A549 (cell line): ENCODE data around the gene MRTFB. TPM values are rescaled to one million over a fixed set of nuclear protein-coding genes. Genes with fewer than 3 reads are reported as not detected.

Source experiments
- ATAC-seq, 2 experiments: fragments of 200-7000 bp in 1 of 2; fragments of >200 bp in 1 of 2; cut with Nextera tagmentation in 1 of 2; cut with Tn5 transposase in 1 of 2; 3 replicates each; pipeline versions ENCODE4 v1.8.0 to v1.9.1; 2018 to 2020; ENCODE audit warnings: mild to moderate bottlenecking in 1 of 2, moderate library complexity in 1 of 2
- CTCF ChIA-PET: fragments of 300-600 bp; sonication (Branson Sonifier 250); formaldehyde crosslinking; extraction: SDS; loops from one replicate; lab custom pipeline; 2021; ENCODE audit warnings: antibody characterized with exemption, inconsistent platforms; lab: Yijun Ruan, JAX
- POLR2A ChIA-PET: fragments of 350-600 bp; formaldehyde crosslinking; extraction: SDS; loops from one replicate; lab custom pipeline; 2021; ENCODE audit warnings: antibody characterized with exemption, inconsistent platforms; lab: Yijun Ruan, JAX
- DNase-seq, 2 experiments: peaks; one replicate each; pipeline versions ENCODE4 v3.0.0 to v3.0.0-alpha.2; 2011 to 2016; ENCODE audit warnings: low read depth in 1 of 2, low spot score in 1 of 2
- FAIRE-seq: peaks from 2 replicates; lab custom pipeline; 2011; peaks lifted over from hg19 to GRCh38; lab: Jason Lieb, UNC
- H3K27ac ChIP-seq, 2 experiments: fragments of >200 bp; sonication (Bioruptor Twin); formaldehyde crosslinking; 3 replicates each; pipeline ENCODE4 v1.5.1; 2016 to 2017
- H3K4me1 ChIP-seq: fragments of >200 bp; sonication (Bioruptor Twin); formaldehyde crosslinking; 3 replicates; pipeline ENCODE4 v1.6.1; 2016
- H3K4me2 ChIP-seq: fragments of >200 bp; sonication (Bioruptor Twin); formaldehyde crosslinking; 3 replicates; pipeline ENCODE4 v1.6.1; 2016
- H3K4me3 ChIP-seq: fragments of >200 bp; sonication (Bioruptor Twin); formaldehyde crosslinking; 3 replicates; pipeline ENCODE4 v1.5.1; 2016
- H3K9me3 ChIP-seq: fragments of >200 bp; sonication (Bioruptor Twin); formaldehyde crosslinking; 3 replicates; pipeline ENCODE4 v1.6.1; 2016
- BCL3 ChIP-seq: fragments of >200 bp; sonication (Bioruptor Twin); formaldehyde crosslinking; IDR thresholded peaks from 3 replicates; pipeline ENCODE4 v1.6.1; 2016
- CBX2 ChIP-seq: fragments of 200-600 bp; sonication (generic); IDR thresholded peaks from 2 replicates; pipeline ENCODE4 v1.6.1; 2016; ENCODE audit warnings: low read depth, mild to moderate bottlenecking, borderline replicate concordance
- CBX8 ChIP-seq: fragments of 200-600 bp; sonication (generic); IDR thresholded peaks from 2 replicates; pipeline ENCODE4 v1.6.1; 2016
- CEBPB ChIP-seq, 2 experiments: fragments of >200 bp in 1 of 2; sonication (Bioruptor Twin) in 1 of 2; formaldehyde crosslinking in 1 of 2; IDR thresholded peaks; 2 replicates each; pipeline ENCODE4 v1.6.1; 2012 to 2016
- CHD4 ChIP-seq: fragments of 200-600 bp; sonication (generic); IDR thresholded peaks from 2 replicates; pipeline ENCODE4 v1.6.1; 2016; ENCODE audit warnings: antibody characterized with exemption, mild to moderate bottlenecking, borderline replicate concordance
- EHF ChIP-seq: fragments of 250-450 bp; sonication (Bioruptor Pico); IDR thresholded peaks from 2 replicates; pipeline ENCODE4 v1.5.0; 2020; ENCODE audit warnings: mild to moderate bottlenecking
- EP300 ChIP-seq, 2 experiments: fragments of >200 bp; sonication (Bioruptor Twin); formaldehyde crosslinking; IDR thresholded peaks; 2 replicates in 1 of 2; 3 replicates in 1 of 2; pipeline ENCODE4 v1.6.1; 2016 to 2017
- ESRRA ChIP-seq: fragments of 150-350 bp; IDR thresholded peaks from 2 replicates; pipeline ENCODE4 v1.6.1; 2014; ENCODE audit warnings: mild to moderate bottlenecking, low read length, borderline replicate concordance
- FOSB ChIP-seq: fragments of 250-450 bp; sonication (Bioruptor Pico); IDR thresholded peaks from 2 replicates; pipeline ENCODE4 v1.5.0; 2020; ENCODE audit warnings: mild to moderate bottlenecking, moderate library complexity
- FOXS1 ChIP-seq: fragments of 250-450 bp; sonication (Bioruptor Pico); IDR thresholded peaks from 2 replicates; pipeline ENCODE4 v1.5.0; 2020; ENCODE audit warnings: mild to moderate bottlenecking, moderate library complexity
- GATA3 ChIP-seq: IDR thresholded peaks from 2 replicates; pipeline ENCODE4 v1.6.1; 2012; ENCODE audit warnings: borderline replicate concordance
- HDAC2 ChIP-seq: fragments of 200-600 bp; sonication (generic); IDR thresholded peaks from 2 replicates; pipeline ENCODE4 v1.6.1; 2016
- HEYL ChIP-seq: fragments of 250-450 bp; sonication (Bioruptor Pico); IDR thresholded peaks from 2 replicates; pipeline ENCODE4 v1.8.0; 2021; ENCODE audit warnings: mild to moderate bottlenecking, moderate library complexity
- JUN ChIP-seq, 2 experiments: fragments of >200 bp; sonication (Bioruptor Twin); formaldehyde crosslinking; IDR thresholded peaks; 2 replicates in 1 of 2; 3 replicates in 1 of 2; pipeline ENCODE4 v1.6.1; 2016 to 2017
- KDM1A ChIP-seq: fragments of 200-600 bp; sonication (generic); IDR thresholded peaks from 2 replicates; pipeline ENCODE4 v1.6.1; 2016; ENCODE audit warnings: low read depth, mild to moderate bottlenecking
- KDM5A ChIP-seq: fragments of 200-600 bp; sonication (generic); IDR thresholded peaks from 2 replicates; pipeline ENCODE4 v1.6.1; 2016; ENCODE audit warnings: antibody characterized with exemption, mild to moderate bottlenecking
- MAFK ChIP-seq: fragments of 450-650 bp; IDR thresholded peaks from 2 replicates; pipeline ENCODE4 v1.6.1; 2014; ENCODE audit not compliant: partially characterized antibody
- MAZ ChIP-seq: fragments of 150-350 bp; IDR thresholded peaks from 2 replicates; pipeline ENCODE4 v1.6.1; 2014; ENCODE audit warnings: antibody characterized with exemption, low read depth, low read length, borderline replicate concordance
- NPAS2 ChIP-seq: fragments of 250-450 bp; sonication (Bioruptor Pico); IDR thresholded peaks from 2 replicates; pipeline ENCODE4 v1.8.0; 2022; ENCODE audit warnings: mild to moderate bottlenecking, moderate library complexity, borderline replicate concordance
- PHF8 ChIP-seq: fragments of 200-600 bp; sonication (generic); IDR thresholded peaks from 2 replicates; pipeline ENCODE4 v1.6.1; 2016; ENCODE audit warnings: low read depth, mild to moderate bottlenecking, antibody characterized with exemption, moderate library complexity, borderline replicate concordance
- RAD21 ChIP-seq, 2 experiments: fragments of >200 bp in 1 of 2; sonication (Bioruptor Twin) in 1 of 2; formaldehyde crosslinking in 1 of 2; IDR thresholded peaks in 1 of 2; conservative IDR thresholded peaks in 1 of 2; 2 replicates in 1 of 2; 3 replicates in 1 of 2; pipeline ENCODE4 v1.6.1; 2012 to 2018; ENCODE audit warnings: inconsistent platforms in 1 of 2
- SREBF2 ChIP-seq: fragments of 450-650 bp; IDR thresholded peaks from 2 replicates; pipeline ENCODE4 v1.6.1; 2014; ENCODE audit warnings: mild to moderate bottlenecking, moderate library complexity
- TP53 ChIP-seq: fragments of 250-450 bp; sonication (Bioruptor Pico); IDR thresholded peaks from 2 replicates; pipeline ENCODE4 v1.5.0; 2021; ENCODE audit warnings: mild to moderate bottlenecking, moderate library complexity
- ZFP36 ChIP-seq: fragments of 450-650 bp; IDR thresholded peaks from 2 replicates; pipeline ENCODE4 v1.6.1; 2014; ENCODE audit warnings: borderline replicate concordance; ENCODE audit not compliant: partially characterized antibody
- ZSCAN20 ChIP-seq: fragments of 250-450 bp; sonication (Bioruptor Pico); IDR thresholded peaks from 2 replicates; pipeline ENCODE4 v1.8.0; 2022; ENCODE audit warnings: mild to moderate bottlenecking, moderate library complexity
- WGBS: methylation state at CpG from one replicate; pipeline ENCODE4 v1.1.6; 2017; ENCODE audit errors: missing lambda C conversion rate; 5-methylcytosine and 5-hydroxymethylcytosine counted together
- polyA plus RNA-seq, 4 experiments: library from polyadenylated mRNA; depleted of rRNA in 3 of 4; stranded (reverse); fragments of >200 nt; fragmentation: RNase III in 1 of 4; extraction: RNeasy Plus Mini Kit Qiagen cat#74134 plus additional on column Dnase treatment in 1 of 4; gene quantifications; 2 replicates in 3 of 4; 3 replicates in 1 of 4; pipeline ENCODE4 v1.2.3, GENCODE V29; 2011 to 2017
- TF ChIP-seq, protein P1 (sequence below): fragments of 250-450 bp; sonication (Bioruptor Pico); IDR thresholded peaks from 2 replicates; pipeline ENCODE4 v1.5.0; 2020; ENCODE audit warnings: low read depth, mild to moderate bottlenecking, moderate library complexity
- TF ChIP-seq, protein P2 (sequence below): fragments of >200 bp; sonication (Bioruptor Twin); formaldehyde crosslinking; IDR thresholded peaks from 2 replicates; pipeline ENCODE4 v1.6.1; 2016

The MRTFB gene
- polyA plus RNA-seq, 2 of the 4 experiments (the other 2 are of a cell fraction): 13.7 to 24.2 TPM

- no peak for FAIRE-seq
- Histone ChIP-seq H3K4me3 (no peak overlapping the region), H3K4me1 (peaks cover 62% of the 10 kb centered on the region), H3K4me2 (peak overlapping the region; percentile 56; the same call in 2 of the 3 replicates), H3K27ac (no peak overlapping the region), H3K9me3 (no peaks in the 10 kb centered on the region)
- 89% methylated on average over 8 of the region's 8 CpGs for WGBS
- POLR2A ChIA-PET: no interaction called here
- DNase-seq: no peak
- CTCF ChIA-PET: interaction anchor here (0.6 kb wide), 1 partner anchor 97 kb away, joined by 4 read pairs; no protein-coding TSS in a partner anchor
- no peak for ATAC-seq
- no peak for TF ChIP-seq HDAC2
- no peak for TF ChIP-seq KDM5A
- TF ChIP-seq RAD21 (conservative IDR thresholded peaks at IDR 0.05 in 1 of 2, IDR thresholded peaks at IDR 0.05 in 1 of 2): no peak
- TF ChIP-seq FOXS1 (CRISPR knock-in tag): no peak
- TF ChIP-seq HEYL (CRISPR knock-in tag): no peak
These were observed 35.8 kb downstream of the MRTFB start for GRCh38 chr16:14106961-14107360.

DNA sequence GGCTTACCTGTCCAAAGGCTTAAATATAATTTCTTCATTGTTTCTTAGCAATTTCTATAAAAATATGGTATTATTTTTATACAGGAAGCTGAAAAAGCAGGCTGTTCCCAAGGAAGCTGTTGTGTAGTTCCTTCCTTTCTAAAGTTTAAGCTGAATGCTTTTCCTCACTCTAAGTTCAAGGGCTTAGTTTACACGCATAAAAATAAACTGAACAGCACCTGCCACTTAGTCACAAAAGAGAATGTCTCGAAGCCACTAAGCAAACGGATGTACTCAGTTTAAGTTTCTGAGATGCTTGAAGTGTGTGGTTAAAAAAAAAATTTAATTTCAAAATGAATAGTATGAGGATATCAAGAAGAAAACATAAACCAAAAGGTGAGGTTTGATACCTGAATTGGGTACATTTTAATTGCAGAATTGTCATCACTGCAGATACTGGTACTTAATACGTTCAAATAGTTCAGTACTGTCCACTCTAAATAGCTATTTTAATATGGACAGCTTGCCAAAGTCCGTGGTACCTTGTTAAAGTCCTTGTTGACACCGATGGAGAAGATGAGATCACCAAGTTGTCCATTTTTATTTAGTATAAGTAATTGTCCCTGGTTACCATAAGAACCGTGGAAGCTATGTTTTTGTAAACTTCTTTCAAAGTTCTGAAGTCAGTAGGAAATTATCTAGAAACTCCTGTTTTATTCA, 38.1 kb downstream of the MRTFB start:
- FAIRE-seq: no peak
- ChIA-PET CTCF (interaction anchor here (0.9 to 1.5 kb wide), 3 partner anchors 11 to 189 kb away, joined by 3 read pairs; partner anchors contain the start of gene ERCC4), POLR2A (no interaction called here)
- WGBS: 84% methylated on average over 7 of the region's 7 CpGs
- TF ChIP-seq NPAS2 (CRISPR knock-in tag): no peak
- TF ChIP-seq CBX2: no peak
- TF ChIP-seq EHF (CRISPR knock-in tag): no peak
- no peak for TF ChIP-seq FOSB (CRISPR knock-in tag)
- no peak for TF ChIP-seq BCL3
- TF ChIP-seq GATA3: no peak
- TF ChIP-seq JUN (IDR thresholded peaks at IDR 0.05): no peak
- no peak for TF ChIP-seq KDM1A
- no peak for TF ChIP-seq CBX8
- TF ChIP-seq ESRRA: no peak
- no peak for TF ChIP-seq HEYL (CRISPR knock-in tag)
- TF ChIP-seq, protein P1, sequence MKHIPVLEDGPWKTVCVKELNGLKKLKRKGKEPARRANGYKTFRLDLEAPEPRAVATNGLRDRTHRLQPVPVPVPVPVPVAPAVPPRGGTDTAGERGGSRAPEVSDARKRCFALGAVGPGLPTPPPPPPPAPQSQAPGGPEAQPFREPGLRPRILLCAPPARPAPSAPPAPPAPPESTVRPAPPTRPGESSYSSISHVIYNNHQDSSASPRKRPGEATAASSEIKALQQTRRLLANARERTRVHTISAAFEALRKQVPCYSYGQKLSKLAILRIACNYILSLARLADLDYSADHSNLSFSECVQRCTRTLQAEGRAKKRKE (CRISPR knock-in tag): no peak
- TF ChIP-seq PHF8: no peak
- no peak for TF ChIP-seq SREBF2
- TF ChIP-seq EP300 (IDR thresholded peaks at IDR 0.05): no peak
- Histone ChIP-seq H3K9me3 (no peaks in the 10 kb centered on the region), H3K4me3 (no peak overlapping the region), H3K27ac (no peak overlapping the region), H3K4me2 (no peak overlapping the region), H3K4me1 (peaks cover 56% of the 10 kb centered on the region)
- no peak for ATAC-seq
- no peak for DNase-seq

GRCh38 chr16:14109782-14110727, 38.9 kb downstream of the MRTFB start:
- TF ChIP-seq TP53 (CRISPR knock-in tag): no peak
- no peak for TF ChIP-seq HDAC2
- no peak for TF ChIP-seq KDM5A
- no peak for TF ChIP-seq FOSB (CRISPR knock-in tag)
- TF ChIP-seq ESRRA: no peak
- TF ChIP-seq, protein P2, sequence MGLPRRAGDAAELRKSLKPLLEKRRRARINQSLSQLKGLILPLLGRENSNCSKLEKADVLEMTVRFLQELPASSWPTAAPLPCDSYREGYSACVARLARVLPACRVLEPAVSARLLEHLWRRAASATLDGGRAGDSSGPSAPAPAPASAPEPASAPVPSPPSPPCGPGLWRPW: no peak
- no peak for TF ChIP-seq MAFK
- TF ChIP-seq MAZ: no peak
- no peak for TF ChIP-seq CEBPB (IDR thresholded peaks at IDR 0.05)
- no peak for TF ChIP-seq CHD4
- TF ChIP-seq ZSCAN20 (CRISPR knock-in tag): no peak
- no peak for TF ChIP-seq ZFP36
- no peak for FAIRE-seq
- DNase-seq: no peak
- Histone ChIP-seq H3K4me1 (peaks cover 52% of the 10 kb centered on the region), H3K9me3 (no peaks in the 10 kb centered on the region), H3K4me2 (peak overlapping the region; percentile 39; the same call in 2 of the 3 replicates), H3K27ac (peak overlapping the region in 1 of 2 experiments; percentile 2; a peak in 1 of 6 replicates), H3K4me3 (no peak overlapping the region)
- 86% methylated on average over 3 of the region's 3 CpGs for WGBS
- POLR2A ChIA-PET: no interaction called here
- ATAC-seq: 0 out of 6 replicates have a peak, but pooled peaks of 1 of the 2 experiments have one; percentile 24
- CTCF ChIA-PET: interaction anchor here (0.8 to 1.5 kb wide), 3 partner anchors 12 to 190 kb away, joined by 3 read pairs; partner anchors contain the start of gene ERCC4
